ENCODE measurements around the gene EXOC2. TPM values are rescaled to one million over a fixed set of nuclear protein-coding genes. Genes with fewer than 3 reads are reported as not detected.

EXOC2 gene
- total RNA-seq, 1 experiment from 2014 or later = 24.5 TPM

- BruUV-seq (replicated peaks) = no TSS peak
- no peak overlapping the region for H3K9ac ChIP-seq (ENCODE audit: low read length)
- TF ChIP-seq JUND (IDR thresholded peaks at IDR 0.05) (no peak), EZH2phosphoT487 (IDR thresholded peaks at IDR 0.05; ENCODE audit: borderline replicate concordance) (peak; percentile 65; the same call in 1 of the 2 replicates)
- CTCF ChIA-PET = interaction anchor here (1.0 kb wide), 1 partner anchor 8 kb away, joined by 3 read pairs; no protein-coding TSS in a partner anchor
- RAD21 ChIA-PET (ENCODE audit: low non-redundant PET in 1 of 2, low total read pairs in 2 of 2, uncharacterized antibody in 2 of 2, unreplicated experiment in 2 of 2) = no interaction called here
- H3K27me3 ChIP-seq (ENCODE audit: insufficient read depth, low read length) = peaks cover 37% of the 10 kb centered on the region
- no peaks in the 10 kb centered on the region for H3K4me1 ChIP-seq (ENCODE audit: control insufficient read depth in 1 of 2, insufficient read depth in 2 of 2, low read length in 2 of 2)
- POLR2A ChIA-PET = no interaction called here
- no peak overlapping the region for H3K4me2 ChIP-seq (ENCODE audit: low read length)
- no peaks in the 10 kb centered on the region for H3K79me2 ChIP-seq (ENCODE audit: insufficient read depth, low read length)
- H3K9me2 ChIP-seq (ENCODE audit: insufficient read depth) = no peaks in the 10 kb centered on the region
- no peaks in the 10 kb centered on the region for H4K20me1 ChIP-seq (ENCODE audit: insufficient read depth)
- ATAC-seq = no peak
- no peak overlapping the region for H3K4me3 ChIP-seq (replicated peaks in 1 of 2; ENCODE audit: low read depth in 1 of 2, low read length in 2 of 2)
- DNase-seq (ENCODE audit: low read depth, low spot score) = no peak
- intact Hi-C loops (cut with micrococcal nuclease) = no loop called here
- no peak overlapping the region for H2AFZ ChIP-seq (ENCODE audit: low read depth, low read length, poor library complexity, severe bottlenecking)
- no peaks in the 10 kb centered on the region for H3K9me3 ChIP-seq (ENCODE audit: control insufficient read depth in 1 of 2, insufficient read depth in 1 of 2, low read depth in 1 of 2, low read length in 2 of 2)
- no peak overlapping the region for H3K27ac ChIP-seq (ENCODE audit: low read depth, low read length)
- H3K36me3 ChIP-seq (ENCODE audit: control insufficient read depth in 1 of 2, insufficient read depth in 2 of 2, low read length in 2 of 2) = no peaks in the 10 kb centered on the region
Observed at GRCh38 chr6:729606-730320, 36.8 kb upstream of the EXOC2 start.

- RAD21 ChIA-PET (ENCODE audit: low non-redundant PET in 1 of 2, low total read pairs in 2 of 2, uncharacterized antibody in 2 of 2, unreplicated experiment in 2 of 2) = no interaction called here
- TF ChIP-seq, protein P1, sequence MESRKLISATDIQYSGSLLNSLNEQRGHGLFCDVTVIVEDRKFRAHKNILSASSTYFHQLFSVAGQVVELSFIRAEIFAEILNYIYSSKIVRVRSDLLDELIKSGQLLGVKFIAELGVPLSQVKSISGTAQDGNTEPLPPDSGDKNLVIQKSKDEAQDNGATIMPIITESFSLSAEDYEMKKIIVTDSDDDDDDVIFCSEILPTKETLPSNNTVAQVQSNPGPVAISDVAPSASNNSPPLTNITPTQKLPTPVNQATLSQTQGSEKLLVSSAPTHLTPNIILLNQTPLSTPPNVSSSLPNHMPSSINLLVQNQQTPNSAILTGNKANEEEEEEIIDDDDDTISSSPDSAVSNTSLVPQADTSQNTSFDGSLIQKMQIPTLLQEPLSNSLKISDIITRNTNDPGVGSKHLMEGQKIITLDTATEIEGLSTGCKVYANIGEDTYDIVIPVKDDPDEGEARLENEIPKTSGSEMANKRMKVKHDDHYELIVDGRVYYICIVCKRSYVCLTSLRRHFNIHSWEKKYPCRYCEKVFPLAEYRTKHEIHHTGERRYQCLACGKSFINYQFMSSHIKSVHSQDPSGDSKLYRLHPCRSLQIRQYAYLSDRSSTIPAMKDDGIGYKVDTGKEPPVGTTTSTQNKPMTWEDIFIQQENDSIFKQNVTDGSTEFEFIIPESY (IDR thresholded peaks at IDR 0.05; ENCODE audit: extremely low read depth, insufficient replicate concordance, low read length) = no peak
- no peak for TF ChIP-seq EZH2 (IDR thresholded peaks at IDR 0.05)
- TF ChIP-seq RAD21 (IDR thresholded peaks at IDR 0.05; ENCODE audit: low read depth) = no peak
- TF ChIP-seq FOSL1 (IDR thresholded peaks at IDR 0.05; ENCODE audit: low read depth) = no peak
- Histone ChIP-seq H2AFZ (ENCODE audit: low read depth, low read length, poor library complexity, severe bottlenecking) (no peak overlapping the region), H3K27me3 (ENCODE audit: insufficient read depth, low read length) (peaks cover 37% of the 10 kb centered on the region), H3K79me2 (ENCODE audit: insufficient read depth, low read length) (no peaks in the 10 kb centered on the region), H3K9ac (ENCODE audit: low read length) (no peak overlapping the region), H3K9me3 (ENCODE audit: control insufficient read depth in 1 of 2, insufficient read depth in 1 of 2, low read depth in 1 of 2, low read length in 2 of 2) (no peaks in the 10 kb centered on the region), H3K9me2 (ENCODE audit: insufficient read depth) (no peaks in the 10 kb centered on the region), H3K36me3 (ENCODE audit: control insufficient read depth in 1 of 2, insufficient read depth in 2 of 2, low read length in 2 of 2) (no peaks in the 10 kb centered on the region), H3K27ac (ENCODE audit: low read depth, low read length) (no peak overlapping the region), H3K4me3 (replicated peaks in 1 of 2; ENCODE audit: low read depth in 1 of 2, low read length in 2 of 2) (no peak overlapping the region), H3K4me1 (ENCODE audit: control insufficient read depth in 1 of 2, insufficient read depth in 2 of 2, low read length in 2 of 2) (no peaks in the 10 kb centered on the region), H3K4me2 (ENCODE audit: low read length) (no peak overlapping the region), H4K20me1 (ENCODE audit: insufficient read depth) (no peaks in the 10 kb centered on the region)
- BruUV-seq (replicated peaks) = no TSS peak
- POLR2A ChIA-PET = no interaction called here
- CTCF ChIA-PET = no interaction called here
- intact Hi-C loops (cut with micrococcal nuclease) = no loop called here
- no peak for ATAC-seq
- no peak for DNase-seq (ENCODE audit: low read depth, low spot score)
Observed at GRCh38 chr6:727856-728255, 34.9 kb upstream of the EXOC2 start.

Data from HCT116 (cell line).